A549 (cell line): ENCODE measurements around the gene B3GAT1. TPM values are rescaled to one million over a fixed set of nuclear protein-coding genes. Genes with fewer than 3 reads are reported as not detected.
A peak's percentile ranks its signal among the peaks of the same experiment; 100 is the strongest.

Experiments
- ATAC-seq, 2 experiments: fragments of 200-7000 bp in 1 of 2; fragments of >200 bp in 1 of 2; cut with Nextera tagmentation in 1 of 2; cut with Tn5 transposase in 1 of 2; 3 replicates each; pipeline versions ENCODE4 v1.8.0 to v1.9.1; 2018 to 2020; ENCODE audit warnings: mild to moderate bottlenecking in 1 of 2, moderate library complexity in 1 of 2
- CTCF ChIA-PET: fragments of 300-600 bp; sonication (Branson Sonifier 250); formaldehyde crosslinking; extraction: SDS; loops from one replicate; lab custom pipeline; 2021; ENCODE audit warnings: antibody characterized with exemption, inconsistent platforms; lab: Yijun Ruan, JAX
- POLR2A ChIA-PET: fragments of 350-600 bp; formaldehyde crosslinking; extraction: SDS; loops from one replicate; lab custom pipeline; 2021; ENCODE audit warnings: antibody characterized with exemption, inconsistent platforms; lab: Yijun Ruan, JAX
- DNase-seq, 2 experiments: peaks; one replicate each; pipeline versions ENCODE4 v3.0.0 to v3.0.0-alpha.2; 2011 to 2016; ENCODE audit warnings: low read depth in 1 of 2, low spot score in 1 of 2
- FAIRE-seq: peaks from 2 replicates; lab custom pipeline; 2011; peaks lifted over from hg19 to GRCh38; lab: Jason Lieb, UNC
- H3K27ac ChIP-seq, 2 experiments: fragments of >200 bp; sonication (Bioruptor Twin); formaldehyde crosslinking; 3 replicates each; pipeline ENCODE4 v1.5.1; 2016 to 2017
- H3K4me1 ChIP-seq: fragments of >200 bp; sonication (Bioruptor Twin); formaldehyde crosslinking; 3 replicates; pipeline ENCODE4 v1.6.1; 2016
- H3K4me2 ChIP-seq: fragments of >200 bp; sonication (Bioruptor Twin); formaldehyde crosslinking; 3 replicates; pipeline ENCODE4 v1.6.1; 2016
- H3K4me3 ChIP-seq: fragments of >200 bp; sonication (Bioruptor Twin); formaldehyde crosslinking; 3 replicates; pipeline ENCODE4 v1.5.1; 2016
- H3K9me3 ChIP-seq: fragments of >200 bp; sonication (Bioruptor Twin); formaldehyde crosslinking; 3 replicates; pipeline ENCODE4 v1.6.1; 2016
- CHD2 ChIP-seq: fragments of 150-350 bp; IDR thresholded peaks from 2 replicates; pipeline ENCODE4 v1.6.1; 2014; ENCODE audit warnings: low read length; ENCODE audit not compliant: partially characterized antibody
- CHD4 ChIP-seq: fragments of 200-600 bp; sonication (generic); IDR thresholded peaks from 2 replicates; pipeline ENCODE4 v1.6.1; 2016; ENCODE audit warnings: antibody characterized with exemption, mild to moderate bottlenecking, borderline replicate concordance
- EHMT2 ChIP-seq: fragments of 200-600 bp; sonication (generic); IDR thresholded peaks from 2 replicates; pipeline ENCODE4 v1.6.1; 2016; ENCODE audit warnings: antibody characterized with exemption, low read depth, mild to moderate bottlenecking, moderate library complexity
- GATA3 ChIP-seq: IDR thresholded peaks from 2 replicates; pipeline ENCODE4 v1.6.1; 2012; ENCODE audit warnings: borderline replicate concordance
- HDAC2 ChIP-seq: fragments of 200-600 bp; sonication (generic); IDR thresholded peaks from 2 replicates; pipeline ENCODE4 v1.6.1; 2016
- HOXB5 ChIP-seq: fragments of 250-450 bp; sonication (Bioruptor Pico); IDR thresholded peaks from 2 replicates; pipeline ENCODE4 v1.5.0; 2020; ENCODE audit warnings: mild to moderate bottlenecking, moderate library complexity
- KDM5A ChIP-seq: fragments of 200-600 bp; sonication (generic); IDR thresholded peaks from 2 replicates; pipeline ENCODE4 v1.6.1; 2016; ENCODE audit warnings: antibody characterized with exemption, mild to moderate bottlenecking
- NFE2L2 ChIP-seq: fragments of 150-350 bp; conservative IDR thresholded peaks from 2 replicates; pipeline ENCODE4 v1.6.1; 2014; ENCODE audit warnings: low read length
- NPAS2 ChIP-seq: fragments of 250-450 bp; sonication (Bioruptor Pico); IDR thresholded peaks from 2 replicates; pipeline ENCODE4 v1.8.0; 2022; ENCODE audit warnings: mild to moderate bottlenecking, moderate library complexity, borderline replicate concordance
- RAD21 ChIP-seq, 2 experiments: fragments of >200 bp in 1 of 2; sonication (Bioruptor Twin) in 1 of 2; formaldehyde crosslinking in 1 of 2; IDR thresholded peaks in 1 of 2; conservative IDR thresholded peaks in 1 of 2; 2 replicates in 1 of 2; 3 replicates in 1 of 2; pipeline ENCODE4 v1.6.1; 2012 to 2018; ENCODE audit warnings: inconsistent platforms in 1 of 2
- RFX5 ChIP-seq: fragments of 450-650 bp; IDR thresholded peaks from 2 replicates; pipeline ENCODE4 v1.7.1; 2014; ENCODE audit warnings: antibody characterized with exemption, mild to moderate bottlenecking, moderate library complexity
- RNF2 ChIP-seq: fragments of 200-600 bp; sonication (generic); IDR thresholded peaks from 2 replicates; pipeline ENCODE4 v1.6.1; 2016; ENCODE audit warnings: low read depth, mild to moderate bottlenecking, antibody characterized with exemption, moderate library complexity, borderline replicate concordance
- SREBF2 ChIP-seq: fragments of 450-650 bp; IDR thresholded peaks from 2 replicates; pipeline ENCODE4 v1.6.1; 2014; ENCODE audit warnings: mild to moderate bottlenecking, moderate library complexity
- TFCP2L1 ChIP-seq: fragments of 250-450 bp; sonication (Bioruptor Pico); IDR thresholded peaks from 2 replicates; pipeline ENCODE4 v1.5.0; 2021; ENCODE audit warnings: mild to moderate bottlenecking
- TP53 ChIP-seq: fragments of 250-450 bp; sonication (Bioruptor Pico); IDR thresholded peaks from 2 replicates; pipeline ENCODE4 v1.5.0; 2021; ENCODE audit warnings: mild to moderate bottlenecking, moderate library complexity
- ZNF302 ChIP-seq: fragments of 250-450 bp; sonication (Bioruptor Pico); IDR thresholded peaks from 2 replicates; pipeline ENCODE4 v1.9.0; 2021; ENCODE audit warnings: inconsistent platforms, mild to moderate bottlenecking, moderate library complexity
- ZSCAN20 ChIP-seq: fragments of 250-450 bp; sonication (Bioruptor Pico); IDR thresholded peaks from 2 replicates; pipeline ENCODE4 v1.8.0; 2022; ENCODE audit warnings: mild to moderate bottlenecking, moderate library complexity
- WGBS: methylation state at CpG from one replicate; pipeline ENCODE4 v1.1.6; 2017; ENCODE audit errors: missing lambda C conversion rate; 5-methylcytosine and 5-hydroxymethylcytosine counted together
- polyA plus RNA-seq, 4 experiments: library from polyadenylated mRNA; depleted of rRNA in 3 of 4; stranded (reverse); fragments of >200 nt; fragmentation: RNase III in 1 of 4; extraction: RNeasy Plus Mini Kit Qiagen cat#74134 plus additional on column Dnase treatment in 1 of 4; gene quantifications; 2 replicates in 3 of 4; 3 replicates in 1 of 4; pipeline ENCODE4 v1.2.3, GENCODE V29; 2011 to 2017
- TF ChIP-seq, protein P1 (sequence below): IDR thresholded peaks from 2 replicates; pipeline ENCODE4 v1.6.1; 2012; ENCODE audit warnings: low read depth, borderline replicate concordance
- TF ChIP-seq, protein P2 (sequence below): IDR thresholded peaks from 2 replicates; pipeline ENCODE4 v1.6.1; 2012
- TF ChIP-seq, protein P3 (sequence below): IDR thresholded peaks from 2 replicates; pipeline ENCODE4 v1.6.1; 2012

The B3GAT1 gene
- polyA plus RNA-seq, 2 of the 4 experiments (the other 2 are of a cell fraction): not detected

DNA sequence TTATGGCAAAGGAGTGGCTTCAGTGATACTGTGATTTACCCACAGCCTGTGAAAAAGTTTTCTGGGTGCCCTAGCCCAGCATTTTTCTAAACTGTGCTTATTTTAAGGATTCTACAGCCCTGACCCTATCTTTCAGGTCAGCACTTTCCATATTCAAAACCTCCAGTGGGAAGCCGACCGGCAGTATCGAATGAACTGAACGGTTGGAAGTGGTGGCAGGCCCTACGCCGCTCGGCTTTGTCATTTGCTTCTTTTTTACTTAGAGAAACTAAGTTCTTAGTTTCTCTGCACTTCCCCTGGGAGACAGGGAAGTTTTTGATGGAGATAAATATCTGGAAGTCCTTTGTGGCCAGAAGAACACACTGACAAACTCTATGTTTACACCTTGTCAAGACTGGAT is 79.3 kb downstream of the B3GAT1 start:
- TF ChIP-seq KDM5A (no peak), NPAS2 (no peak), NFE2L2 (no peak), ZSCAN20 (CRISPR knock-in tag) (no peak), CHD4 (no peak), CHD2 (no peak), RFX5 (no peak), ZNF302 (no peak)
- no peaks in the 10 kb centered on the region for H3K9me3 ChIP-seq
- no peak overlapping the region for H3K27ac ChIP-seq
- no peak for DNase-seq
- no peaks in the 10 kb centered on the region for H3K4me1 ChIP-seq
- H3K4me2 ChIP-seq: peak overlapping the region; percentile 88; the same call in 2 of the 3 replicates
- WGBS: 97% methylated on average over 7 of the region's 7 CpGs
- CTCF ChIA-PET: no interaction called here
- H3K4me3 ChIP-seq: no peak overlapping the region
- POLR2A ChIA-PET: no interaction called here
- no peak for ATAC-seq
- no peak for FAIRE-seq

DNA sequence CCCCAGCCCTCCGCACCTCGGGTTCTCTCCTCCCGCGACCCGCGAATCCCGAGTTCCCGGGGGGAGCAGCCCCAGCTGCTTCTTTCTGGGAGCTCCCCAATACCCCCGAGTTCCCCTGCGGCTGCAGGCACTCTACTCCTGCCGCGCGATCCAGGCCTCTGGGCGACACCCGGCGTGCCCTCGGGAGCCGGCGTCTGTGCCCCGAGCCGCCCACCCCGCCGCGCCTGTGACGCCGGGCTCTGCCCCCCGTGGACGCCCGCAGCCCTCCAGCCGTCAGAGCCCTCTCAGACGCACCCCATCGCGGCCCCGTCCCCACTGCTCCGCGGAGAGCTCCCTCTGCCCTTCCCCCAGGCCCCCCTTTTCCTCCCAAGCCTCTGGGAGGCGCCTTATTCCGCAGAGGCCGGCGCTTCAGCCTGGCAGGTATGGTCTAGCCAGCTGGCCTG is 79.8 kb downstream of the B3GAT1 start:
- Histone ChIP-seq H3K27ac (peak overlapping the region; percentile 22 to 46; a peak in 2 of 6 replicates), H3K4me2 (peak overlapping the region; percentile 88), H3K9me3 (no peaks in the 10 kb centered on the region), H3K4me1 (no peaks in the 10 kb centered on the region), H3K4me3 (peak overlapping the region; percentile 48)
- FAIRE-seq: no peak
- ChIA-PET POLR2A (no interaction called here), CTCF (no interaction called here)
- peak; percentile 45 to 60; a peak in 5 of 6 replicates for ATAC-seq
- TF ChIP-seq NPAS2: no peak
- TF ChIP-seq RNF2: 0 out of 2 replicates have a peak, but pooled peaks have one; percentile 64
- DNase-seq: no peak
- WGBS: 9% methylated on average over 12 of the region's 40 CpGs

DNA sequence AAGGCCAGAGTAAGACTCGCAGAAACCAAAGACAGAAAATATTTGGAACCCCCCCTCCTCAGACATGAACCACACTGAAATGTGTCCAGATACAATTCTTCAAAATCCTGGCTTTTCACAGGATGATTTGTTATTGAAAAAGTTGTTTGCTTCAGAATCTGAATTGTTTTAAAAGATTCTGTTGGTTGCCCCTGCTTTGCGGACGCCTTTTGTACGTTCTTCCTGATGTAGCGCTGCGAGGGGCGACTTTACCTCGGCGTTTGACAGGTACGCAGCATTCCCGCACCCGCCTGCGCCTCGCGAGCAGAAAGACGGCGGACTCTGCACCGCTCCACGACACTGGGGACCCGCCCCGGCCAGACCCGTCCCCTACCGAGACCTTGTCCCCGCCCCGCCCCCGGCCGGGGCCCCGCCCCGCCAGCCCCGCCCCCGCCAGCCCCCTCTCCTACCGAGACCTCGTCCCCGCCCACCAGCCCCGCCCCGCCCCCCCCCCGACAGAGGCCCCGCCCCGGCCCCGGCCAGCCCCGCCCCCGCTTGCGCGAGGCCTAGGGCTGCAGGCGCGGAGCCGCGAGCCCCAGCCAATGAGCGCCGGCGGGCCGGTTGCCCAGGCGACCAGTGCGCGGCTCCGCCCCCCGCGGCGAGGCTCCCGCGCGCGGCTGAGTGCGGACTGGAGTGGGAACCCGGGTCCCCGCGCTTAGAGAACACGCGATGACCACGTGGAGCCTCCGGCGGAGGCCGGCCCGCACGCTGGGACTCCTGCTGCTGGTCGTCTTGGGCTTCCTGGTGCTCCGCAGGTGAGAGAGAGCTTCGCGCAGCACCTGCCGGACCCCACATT is 80.5 kb downstream of the B3GAT1 start, which contains the start of gene GLB1L2:
Gene GLB1L2 (plus strand): TSS at position 635 of the 835 bp plus-strand sequence. CDS start 74 bp downstream, at position 709.
- H3K9me3 ChIP-seq: no peaks in the 10 kb centered on the region
- peak within 1 kb of the TSS; percentile 22 to 46; a peak in 2 of 6 replicates for H3K27ac ChIP-seq
- CTCF ChIA-PET: no interaction called here
- ATAC-seq (peak; percentile 78 to 86), FAIRE-seq (no peak), DNase-seq (peak; percentile 35 to 43)
- H3K4me2 ChIP-seq: peak within 1 kb of the TSS; percentile 88
- H3K4me1 ChIP-seq: no peaks in the 10 kb centered on the region
- H3K4me3 ChIP-seq: peak within 1 kb of the TSS; percentile 48
- WGBS: 5% methylated on average over 19 of the region's 80 CpGs
- POLR2A ChIA-PET: no interaction called here
- TF ChIP-seq HOXB5 (CRISPR knock-in tag) (no peak), GATA3 (no peak), TP53 (CRISPR knock-in tag) (no peak), TFCP2L1 (CRISPR knock-in tag) (no peak), HDAC2 (no peak)
- TF ChIP-seq, protein P1, sequence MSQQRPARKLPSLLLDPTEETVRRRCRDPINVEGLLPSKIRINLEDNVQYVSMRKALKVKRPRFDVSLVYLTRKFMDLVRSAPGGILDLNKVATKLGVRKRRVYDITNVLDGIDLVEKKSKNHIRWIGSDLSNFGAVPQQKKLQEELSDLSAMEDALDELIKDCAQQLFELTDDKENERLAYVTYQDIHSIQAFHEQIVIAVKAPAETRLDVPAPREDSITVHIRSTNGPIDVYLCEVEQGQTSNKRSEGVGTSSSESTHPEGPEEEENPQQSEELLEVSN: peak; percentile 70; the same call in 1 of the 2 replicates
- TF ChIP-seq, protein P2, sequence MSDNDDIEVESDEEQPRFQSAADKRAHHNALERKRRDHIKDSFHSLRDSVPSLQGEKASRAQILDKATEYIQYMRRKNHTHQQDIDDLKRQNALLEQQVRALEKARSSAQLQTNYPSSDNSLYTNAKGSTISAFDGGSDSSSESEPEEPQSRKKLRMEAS: peak; percentile 66

DNA sequence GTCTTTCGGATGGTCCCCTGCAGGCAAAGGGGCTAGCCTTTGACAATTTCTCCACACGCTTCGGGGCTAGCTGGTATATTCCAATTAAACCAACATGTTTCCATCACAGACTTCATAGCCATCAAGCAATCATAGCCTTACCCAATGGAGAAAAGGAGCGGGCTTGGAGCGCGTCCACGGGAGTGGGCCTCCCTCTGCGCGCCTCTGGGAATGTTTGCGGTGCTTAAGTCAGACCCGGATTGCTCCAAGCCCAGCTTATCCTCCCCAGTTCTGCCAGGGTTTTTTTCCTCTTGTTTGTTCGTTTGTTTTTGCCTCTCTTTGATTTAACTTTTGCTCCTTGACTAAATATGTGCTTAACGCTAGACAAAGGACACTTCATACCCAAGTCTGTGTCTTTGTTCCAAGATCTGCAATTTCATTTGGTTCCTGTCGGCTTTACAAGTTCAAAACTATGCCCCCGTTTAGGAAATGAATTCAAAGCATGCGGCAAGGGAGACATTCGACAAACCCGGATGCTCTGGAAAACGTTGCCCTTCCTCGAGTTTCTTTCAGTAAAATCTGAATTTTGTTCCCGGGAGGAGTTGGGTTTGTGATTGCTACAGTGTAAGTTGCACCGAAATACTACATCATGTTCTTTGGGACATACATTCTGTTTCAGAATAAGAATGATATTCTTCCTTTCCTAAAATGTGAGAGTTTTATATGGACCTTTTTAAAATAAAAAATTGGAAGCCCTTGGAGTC is 81.3 kb downstream of the B3GAT1 start:
- Histone ChIP-seq H3K27ac (no peak overlapping the region), H3K9me3 (no peaks in the 10 kb centered on the region), H3K4me3 (peak overlapping the region; percentile 48), H3K4me2 (peak overlapping the region; percentile 88), H3K4me1 (no peaks in the 10 kb centered on the region)
- TF ChIP-seq, protein P3, sequence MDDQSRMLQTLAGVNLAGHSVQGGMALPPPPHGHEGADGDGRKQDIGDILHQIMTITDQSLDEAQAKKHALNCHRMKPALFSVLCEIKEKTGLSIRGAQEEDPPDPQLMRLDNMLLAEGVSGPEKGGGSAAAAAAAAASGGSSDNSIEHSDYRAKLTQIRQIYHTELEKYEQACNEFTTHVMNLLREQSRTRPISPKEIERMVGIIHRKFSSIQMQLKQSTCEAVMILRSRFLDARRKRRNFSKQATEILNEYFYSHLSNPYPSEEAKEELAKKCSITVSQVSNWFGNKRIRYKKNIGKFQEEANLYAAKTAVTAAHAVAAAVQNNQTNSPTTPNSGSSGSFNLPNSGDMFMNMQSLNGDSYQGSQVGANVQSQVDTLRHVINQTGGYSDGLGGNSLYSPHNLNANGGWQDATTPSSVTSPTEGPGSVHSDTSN: no peak
- TF ChIP-seq, protein P1: no peak
- TF ChIP-seq RNF2 (no peak), EHMT2 (no peak), RAD21 (conservative IDR thresholded peaks at IDR 0.05 in 1 of 2, IDR thresholded peaks at IDR 0.05 in 1 of 2) (no peak), NFE2L2 (no peak), TFCP2L1 (CRISPR knock-in tag) (no peak), SREBF2 (no peak)
- ATAC-seq: no peak
- DNase-seq: no peak
- ChIA-PET POLR2A (no interaction called here), CTCF (no interaction called here)
- WGBS: 75% methylated on average over 22 of the region's 22 CpGs
- no peak for FAIRE-seq
